RCC 7860 (cell line): ENCODE results near the gene RPL7L1.
A peak's percentile ranks its signal among the peaks of the same experiment; 100 is the strongest.
"Not testable (repeated sequence)": the region's sequence is repeated elsewhere in the genome, so short reads cannot be mapped to it uniquely, and the experiment has no call there.

Experiments
- DNase-seq: peaks from one replicate; pipeline ENCODE4 v3.0.0-alpha.2; 2015; ENCODE audit warnings: low spot score
- FAIRE-seq: peaks from 2 replicates; lab custom pipeline; 2012; peaks lifted over from hg19 to GRCh38; lab: Jason Lieb, UNC

Gene RPL7L1

GRCh38 chr6:42879372-42880239 lies at the start of gene RPL7L1:
RPL7L1 (plus strand) TSS chr6:42879616; CDS start chr6:42879911, 295 bp downstream.
- DNase-seq: peak; percentile 75
- no peak for FAIRE-seq

GRCh38 chr6:42831237-42831636 lies 48.2 kb upstream of the RPL7L1 start:
- FAIRE-seq (no peak), DNase-seq (no peak)

GRCh38 chr6:42834056-42834455 lies 45.4 kb upstream of the RPL7L1 start:
- FAIRE-seq (no peak), DNase-seq (no peak)

- FAIRE-seq (no peak), DNase-seq (no peak)
These were observed 37.4 kb upstream of the RPL7L1 start for GRCh38 chr6:42841844-42842584.

- no peak for DNase-seq
- FAIRE-seq: no peak
These were observed 34.1 kb upstream of the RPL7L1 start for GRCh38 chr6:42845327-42845694.

- no peak for FAIRE-seq
- DNase-seq: no peak
These were observed 32.9 kb upstream of the RPL7L1 start for GRCh38 chr6:42846505-42846904.

- no peak for FAIRE-seq
- no peak for DNase-seq
These were observed 30.7 kb upstream of the RPL7L1 start for GRCh38 chr6:42848700-42849099.

- no peak for FAIRE-seq
These were observed 27.8 kb upstream of the RPL7L1 start for GRCh38 chr6:42851599-42851998.

GRCh38 chr6:42860036-42860435 lies 19.4 kb upstream of the RPL7L1 start:
- no peak for DNase-seq
- no peak for FAIRE-seq

More at GRCh38 chr6:42851599-42851998, 27.8 kb upstream of the RPL7L1 start:
- no peak for DNase-seq

GRCh38 chr6:42860481-42860880 lies 18.9 kb upstream of the RPL7L1 start:
- DNase-seq (no peak), FAIRE-seq (no peak)

GRCh38 chr6:42864602-42865001 lies 14.8 kb upstream of the RPL7L1 start:
- FAIRE-seq: no peak
- DNase-seq: no peak

GRCh38 chr6:42870145-42870936 lies 9.1 kb upstream of the RPL7L1 start:
- no peak for DNase-seq
- FAIRE-seq: no peak

GRCh38 chr6:42871711-42872110 lies 7.7 kb upstream of the RPL7L1 start:
- FAIRE-seq: no peak
- no peak for DNase-seq

- no peak for DNase-seq
- FAIRE-seq: no peak
These were observed 6.1 kb upstream of the RPL7L1 start for GRCh38 chr6:42873313-42873712.

GRCh38 chr6:42877695-42878094 lies 1.7 kb upstream of the RPL7L1 start:
- DNase-seq: no peak
- FAIRE-seq: no peak

GRCh38 chr6:42880240-42880817 lies 913 bp downstream of the RPL7L1 start:
- FAIRE-seq, DNase-seq: not testable (repeated sequence)

- FAIRE-seq: not testable (repeated sequence)
These were observed 1.5 kb downstream of the RPL7L1 start for GRCh38 chr6:42880871-42881270.

GRCh38 chr6:42885702-42886101 lies 6.3 kb downstream of the RPL7L1 start:
- DNase-seq: no peak
- FAIRE-seq: no peak

More at GRCh38 chr6:42880871-42881270, 1.5 kb downstream of the RPL7L1 start:
- not testable (repeated sequence) for DNase-seq

GRCh38 chr6:42888201-42888600 lies 8.8 kb downstream of the RPL7L1 start:
- not testable (repeated sequence) for FAIRE-seq, DNase-seq

GRCh38 chr6:42889815-42890214 lies 10.4 kb downstream of the RPL7L1 start:
- FAIRE-seq (no peak), DNase-seq (no peak)
